Glutamatergic neuron (in vitro differentiated cells): ENCODE measurements around the gene FITM2. TPM values are rescaled to one million over a fixed set of nuclear protein-coding genes. Genes with fewer than 3 reads are reported as not detected.

ENCODE experiments used
- DNase-seq: peaks from one replicate; pipeline ENCODE4 v3.0.0; 2022
- H3K27ac Mint-ChIP-seq: one replicate; pipeline ENCODE4 v1.8.0; 2020; ENCODE audit warnings: mild to moderate bottlenecking, mixed read lengths, inconsistent platforms; ENCODE audit not compliant: unreplicated experiment
- H3K27me3 Mint-ChIP-seq: one replicate; pipeline ENCODE4 v1.8.0; 2020; ENCODE audit warnings: mild to moderate bottlenecking, moderate library complexity, mixed read lengths, inconsistent platforms; ENCODE audit not compliant: unreplicated experiment
- H3K36me3 Mint-ChIP-seq: one replicate; pipeline ENCODE4 v1.8.0; 2020; ENCODE audit warnings: mild to moderate bottlenecking, mixed read lengths, inconsistent platforms; ENCODE audit not compliant: unreplicated experiment
- H3K4me1 Mint-ChIP-seq: one replicate; pipeline ENCODE4 v1.8.0; 2020; ENCODE audit warnings: mild to moderate bottlenecking, low read depth, mixed read lengths, inconsistent platforms; ENCODE audit not compliant: unreplicated experiment
- H3K4me3 Mint-ChIP-seq: one replicate; pipeline ENCODE4 v1.8.0; 2020; ENCODE audit warnings: mild to moderate bottlenecking, mixed read lengths, inconsistent platforms; ENCODE audit not compliant: unreplicated experiment
- H3K9me3 Mint-ChIP-seq: one replicate; pipeline ENCODE4 v1.8.0; 2020; ENCODE audit warnings: mild to moderate bottlenecking, moderate library complexity, mixed read lengths, inconsistent platforms; ENCODE audit not compliant: unreplicated experiment
- CTCF ChIP-seq: fragments of 200-600 bp; sonication (generic); IDR thresholded peaks from one replicate; pipeline ENCODE4 v1.5.0; 2021; ENCODE audit not compliant: partially characterized antibody, unreplicated experiment
- total RNA-seq: library from RNA; stranded (reverse); fragmentation: NEBNext Ultra II Directional; extraction: Animal tissue kit (Norgen Biotek cat#: 25700); gene quantifications from one replicate; pipeline ENCODE4 v1.2.1, GENCODE V29; 2021; ENCODE audit not compliant: unreplicated experiment

FITM2 gene
- total RNA-seq, 1 donor from 2014 or later = 6.5 TPM

- no peaks in the 10 kb centered on the region for H3K27me3 Mint-ChIP-seq
- TF ChIP-seq CTCF = no peak
- H3K4me3 Mint-ChIP-seq = peak overlapping the region; percentile 95
- H3K4me1 Mint-ChIP-seq = peaks cover 4% of the 10 kb centered on the region
- H3K27ac Mint-ChIP-seq = peak overlapping the region; percentile 57
- no peaks in the 10 kb centered on the region for H3K36me3 Mint-ChIP-seq
- peak; percentile 18 for DNase-seq
- H3K9me3 Mint-ChIP-seq = peaks cover 11% of the 10 kb centered on the region
Observed at GRCh38 chr20:44309763-44310663, 989 bp downstream of the FITM2 start.

GRCh38 chr20:44306927-44307326 is 4.1 kb downstream of the FITM2 start:
- no peak overlapping the region for H3K27ac Mint-ChIP-seq
- no peak for DNase-seq
- H3K9me3 Mint-ChIP-seq = peaks cover 11% of the 10 kb centered on the region
- no peak overlapping the region for H3K4me3 Mint-ChIP-seq
- H3K4me1 Mint-ChIP-seq = peaks cover 4% of the 10 kb centered on the region
- no peak for TF ChIP-seq CTCF
- no peaks in the 10 kb centered on the region for H3K27me3 Mint-ChIP-seq
- H3K36me3 Mint-ChIP-seq = no peaks in the 10 kb centered on the region

DNA sequence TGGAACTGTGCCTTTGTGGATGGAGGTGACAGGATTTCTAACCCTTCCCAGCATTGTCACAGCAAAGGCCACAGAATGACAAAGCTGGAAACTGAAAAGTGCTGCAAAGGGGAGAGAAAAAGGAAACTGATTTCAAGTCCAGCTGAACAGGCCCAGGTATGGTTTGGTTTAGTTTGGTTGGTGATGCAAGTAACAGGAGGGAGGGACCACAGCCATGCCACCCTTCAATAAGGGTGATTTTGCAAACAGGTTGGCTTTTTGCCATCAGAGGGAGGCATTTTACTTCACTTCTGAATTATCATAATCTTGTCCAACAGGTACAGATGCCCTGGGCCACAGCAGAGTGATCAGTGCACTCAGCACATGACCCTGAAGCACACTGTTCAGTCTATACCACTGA is 6.6 kb downstream of the FITM2 start:
- H3K4me3 Mint-ChIP-seq = no peak overlapping the region
- H3K27ac Mint-ChIP-seq = no peak overlapping the region
- H3K4me1 Mint-ChIP-seq = no peaks in the 10 kb centered on the region
- no peak for DNase-seq
- H3K27me3 Mint-ChIP-seq = no peaks in the 10 kb centered on the region
- peaks cover 4% of the 10 kb centered on the region for H3K9me3 Mint-ChIP-seq
- H3K36me3 Mint-ChIP-seq = no peaks in the 10 kb centered on the region
- TF ChIP-seq CTCF = no peak

DNA sequence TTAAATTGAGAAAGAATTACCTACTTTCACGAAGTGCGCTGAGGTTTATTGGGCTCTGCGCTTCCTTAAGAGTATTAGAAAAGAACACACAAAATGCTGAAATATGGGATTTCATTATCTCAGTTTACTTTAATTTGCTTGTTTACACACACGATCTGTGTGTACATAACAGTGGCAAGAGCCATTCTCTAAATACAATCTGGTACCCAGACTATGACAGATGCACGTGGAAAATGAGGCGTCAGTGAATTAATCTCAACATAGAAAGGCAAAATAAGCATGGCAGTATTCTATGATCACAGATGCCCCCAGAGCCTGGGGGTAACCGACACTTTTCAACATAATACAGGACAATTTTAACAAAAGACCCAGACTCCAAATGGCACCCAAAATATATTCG is 8.3 kb downstream of the FITM2 start:
- no peak for TF ChIP-seq CTCF
- Mint-ChIP-seq H3K36me3 (no peaks in the 10 kb centered on the region), H3K4me1 (no peaks in the 10 kb centered on the region), H3K4me3 (no peak overlapping the region), H3K27me3 (no peaks in the 10 kb centered on the region), H3K9me3 (peaks cover 4% of the 10 kb centered on the region), H3K27ac (no peak overlapping the region)
- DNase-seq = no peak

GRCh38 chr20:44302026-44302669 is 8.9 kb downstream of the FITM2 start:
- H3K4me1 Mint-ChIP-seq = no peaks in the 10 kb centered on the region
- no peak overlapping the region for H3K4me3 Mint-ChIP-seq
- H3K9me3 Mint-ChIP-seq = peaks cover 4% of the 10 kb centered on the region
- no peak overlapping the region for H3K27ac Mint-ChIP-seq
- no peak for DNase-seq
- no peaks in the 10 kb centered on the region for H3K36me3 Mint-ChIP-seq
- no peaks in the 10 kb centered on the region for H3K27me3 Mint-ChIP-seq
- no peak for TF ChIP-seq CTCF
